Heart left ventricle (tissue), 16 donors: Measurements from ENCODE around the gene SFXN1. TPM values are rescaled to one million over a fixed set of nuclear protein-coding genes. Genes with fewer than 3 reads are reported as not detected.
A peak's percentile ranks its signal among the peaks of the same experiment; 100 is the strongest.

ENCODE experiments used
- ATAC-seq, 4 donors: fragments of 200-7000 bp; cut with Tn5 transposase; one replicate each; pipeline ENCODE4 v1.9.1; 2020 to 2022; ENCODE audit warnings: moderate library complexity in 4 of 4, mild to moderate bottlenecking in 3 of 4, moderate number of reproducible peaks in 1 of 4
- DNase-seq, 5 donors: peaks; one replicate each; pipeline ENCODE4 v3.0.0-alpha.2; 2020
- H3K27ac ChIP-seq, 12 donors: fragments of 200-600 bp; sonication (generic) in 4 of 12; one replicate each; pipeline versions ENCODE4 v1.5.0 to v1.8.0; 2016 to 2022; ENCODE audit warnings: mild to moderate bottlenecking in 2 of 12
- H3K27me3 ChIP-seq, 9 donors: fragments of 200-600 bp; sonication (generic) in 2 of 9; one replicate each; pipeline versions ENCODE4 v1.5.1 to v1.8.0; 2016 to 2022; ENCODE audit warnings: mild to moderate bottlenecking in 3 of 9
- H3K36me3 ChIP-seq, 9 donors: fragments of 200-600 bp; sonication (generic) in 2 of 9; one replicate each; pipeline versions ENCODE4 v1.5.0 to v1.8.0; 2018 to 2022; ENCODE audit warnings: mild to moderate bottlenecking in 2 of 9
- H3K4me1 ChIP-seq, 12 donors: fragments of 200-600 bp; sonication (generic) in 4 of 12; one replicate each; pipeline versions ENCODE4 v1.5.0 to v1.8.0; 2016 to 2022; ENCODE audit warnings: mild to moderate bottlenecking in 3 of 12
- H3K4me3 ChIP-seq, 12 donors: fragments of 200-600 bp; sonication (generic) in 4 of 12; one replicate each; pipeline versions ENCODE4 v1.5.0 to v1.8.0; 2017 to 2022; ENCODE audit warnings: mild to moderate bottlenecking in 9 of 12, moderate library complexity in 4 of 12
- H3K9me3 ChIP-seq, 12 donors: fragments of 200-600 bp; sonication (generic) in 4 of 12; one replicate each; pipeline versions ENCODE4 v1.5.0 to v1.8.0; 2016 to 2022; ENCODE audit warnings: mild to moderate bottlenecking in 1 of 12
- POLR2A ChIP-seq, 2 donors: fragments of 450-650 bp; IDR thresholded peaks; one replicate each; pipeline ENCODE4 v1.6.1; 2017; ENCODE audit warnings: antibody characterized with exemption in 2 of 2, mild to moderate bottlenecking in 2 of 2, moderate library complexity in 2 of 2
- WGBS, 4 donors: extraction: QIAGEN DNeasy Blood & Tissue Kit in 2 of 4; methylation state at CpG; one replicate each; pipeline versions ENCODE4 v1.1.5 to v1.1.7; 2013 to 2018; 5-methylcytosine and 5-hydroxymethylcytosine counted together
- intact Hi-C, 10 donors: fragments of 100-400 bp; cut with DNase I; formaldehyde crosslinking; loops; one replicate each; pipeline versions ENCODE4 v1.11.1 to v1.14.2; 2022
- polyA plus RNA-seq, 2 donors: library from polyadenylated mRNA; stranded (reverse); fragments of 200-250 nt; gene quantifications; one replicate each; pipeline ENCODE4 v1.2.3, GENCODE V29; 2013
- total RNA-seq, 9 donors: library from RNA; depleted of rRNA in 2 of 9; stranded (reverse); fragments of >200 nt in 2 of 9; fragmentation: NEBNext Ultra II Directional in 3 of 9; extraction: Animal tissue kit (Norgen Biotek cat#: 25700) in 3 of 9; gene quantifications; one replicate each; pipeline versions ENCODE4 v1.1.0 to v1.2.4, GENCODE V29; 2016 to 2023
- TF ChIP-seq, protein P1 (sequence below), 12 donors: fragments of 200-600 bp; sonication (generic) in 4 of 12; IDR thresholded peaks; one replicate each; pipeline versions ENCODE4 v1.5.0 to v1.8.0; 2018 to 2022; ENCODE audit warnings: antibody characterized with exemption in 12 of 12, mild to moderate bottlenecking in 5 of 12
- donor health status: ischemic (EF 13 %, LVEDD 7.1; RV severe dilation, severe dysfunction).
- donor health status: healthy with polysubstance abuse.
- donor health status: DM: no; HTN: yes; CAD: no.
- donor health status: DM: no; HTN: no; CAD: no.
- donor health status: ischemic (EF 25% LVEDD 6.9; RV normal size, moderate dysfunction).
- donor health status: ischemic (EF 25% LVEDD 5.7; RV mildly dilated, moderate dysfunction).
- donor health status: healthy.
- donor health status: DM: yes; HTN: yes; CAD: no.
- donor health status: ischemic (EF 35%, LVEDD 5.7; RV mildly dilated, moderate dysfunction).
- donor health status: nonischemic (EF 11% LVEDD 7.7; RV severe dilation, severe dysfunction).
- donor health status: DM: yes; HTN: yes; CAD: no.
- donor health status: PGD.
- donor health status: ischemic (EF 29% LVEDD 5.4; RV normal size, mild dysfunction).
- donor health status: nonischemic (EF 23%, LVEDD 6.1; RV moderate dilation, normal function).

SFXN1 gene
- total and polyA plus RNA-seq, 11 donors = 13.8 to 42.9 (median 32.5) TPM

- intact Hi-C loops = no loop called here
- H3K4me1 ChIP-seq = peaks cover 0 to 6% (median 0%) of the 10 kb centered on the region in 12 donors
- H3K9me3 ChIP-seq = no peaks in the 10 kb centered on the region
- DNase-seq (no peak), ATAC-seq (no peak)
- no peak for TF ChIP-seq POLR2A (IDR thresholded peaks at IDR 0.05)
- TF ChIP-seq, protein P1, sequence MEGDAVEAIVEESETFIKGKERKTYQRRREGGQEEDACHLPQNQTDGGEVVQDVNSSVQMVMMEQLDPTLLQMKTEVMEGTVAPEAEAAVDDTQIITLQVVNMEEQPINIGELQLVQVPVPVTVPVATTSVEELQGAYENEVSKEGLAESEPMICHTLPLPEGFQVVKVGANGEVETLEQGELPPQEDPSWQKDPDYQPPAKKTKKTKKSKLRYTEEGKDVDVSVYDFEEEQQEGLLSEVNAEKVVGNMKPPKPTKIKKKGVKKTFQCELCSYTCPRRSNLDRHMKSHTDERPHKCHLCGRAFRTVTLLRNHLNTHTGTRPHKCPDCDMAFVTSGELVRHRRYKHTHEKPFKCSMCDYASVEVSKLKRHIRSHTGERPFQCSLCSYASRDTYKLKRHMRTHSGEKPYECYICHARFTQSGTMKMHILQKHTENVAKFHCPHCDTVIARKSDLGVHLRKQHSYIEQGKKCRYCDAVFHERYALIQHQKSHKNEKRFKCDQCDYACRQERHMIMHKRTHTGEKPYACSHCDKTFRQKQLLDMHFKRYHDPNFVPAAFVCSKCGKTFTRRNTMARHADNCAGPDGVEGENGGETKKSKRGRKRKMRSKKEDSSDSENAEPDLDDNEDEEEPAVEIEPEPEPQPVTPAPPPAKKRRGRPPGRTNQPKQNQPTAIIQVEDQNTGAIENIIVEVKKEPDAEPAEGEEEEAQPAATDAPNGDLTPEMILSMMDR (IDR thresholded peaks at IDR 0.05) = no peak
- H3K4me3 ChIP-seq = no peak overlapping the region
- no peaks in the 10 kb centered on the region for H3K36me3 ChIP-seq
- no peak overlapping the region for H3K27ac ChIP-seq
- WGBS, 4 donors = 85 to 88% (median 86%) methylated on average over 2 of the region's 2 CpGs
- no peaks in the 10 kb centered on the region for H3K27me3 ChIP-seq
Observed at GRCh38 chr5:175566697-175567096, 88.3 kb downstream of the SFXN1 start.

DNA sequence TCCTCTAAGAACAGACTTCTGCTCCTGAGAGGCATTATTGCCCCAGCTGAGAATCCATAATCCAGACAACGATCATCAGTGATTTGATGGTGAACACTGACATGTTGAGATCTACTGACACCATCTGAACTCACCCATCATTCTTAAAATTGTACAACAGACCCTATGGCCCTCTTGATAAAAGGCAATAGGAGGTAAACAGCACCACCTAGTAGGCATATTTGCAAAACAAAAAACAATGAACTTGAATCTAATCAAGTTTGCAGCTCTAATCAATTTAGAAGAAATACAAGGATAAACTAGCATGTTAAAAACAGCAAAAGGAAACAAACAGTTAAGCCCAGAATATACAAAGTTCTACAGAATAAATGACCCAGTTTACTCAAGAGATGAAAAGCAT is 89.6 kb downstream of the SFXN1 start:
- TF ChIP-seq, protein P1 (IDR thresholded peaks at IDR 0.05) = peak in 2 of 12 donors; percentile 8 to 14
- TF ChIP-seq POLR2A (IDR thresholded peaks at IDR 0.05) = no peak
- ATAC-seq (no peak), DNase-seq (no peak)
- no peaks in the 10 kb centered on the region for H3K27me3 ChIP-seq
- intact Hi-C loops = loop anchor here in 1 of 10 donors (2.0 kb wide), 1 partner anchor 33 kb away; no protein-coding TSS in a partner anchor
- peaks cover 0 to 11% (median 0%) of the 10 kb centered on the region in 12 donors for H3K4me1 ChIP-seq
- no peak overlapping the region for H3K27ac ChIP-seq
- no peaks in the 10 kb centered on the region for H3K36me3 ChIP-seq
- H3K4me3 ChIP-seq = no peak overlapping the region
- WGBS, 4 donors = 65 to 75% (median 72%) methylated on average over 1 of the region's 1 CpG
- H3K9me3 ChIP-seq = no peaks in the 10 kb centered on the region

GRCh38 chr5:175569701-175570100 is 91.3 kb downstream of the SFXN1 start:
- Histone ChIP-seq H3K4me3 (no peak overlapping the region), H3K36me3 (no peaks in the 10 kb centered on the region), H3K9me3 (no peaks in the 10 kb centered on the region), H3K27ac (peak overlapping the region in 2 of 12 donors; percentile 19 to 32), H3K4me1 (peaks cover 0 to 26% (median 4%) of the 10 kb centered on the region in 12 donors), H3K27me3 (no peaks in the 10 kb centered on the region)
- intact Hi-C loops = loop anchor here in 3 of 10 donors (2.0 to 10.0 kb wide), 2 partner anchors 35 to 115 kb away; no protein-coding TSS in a partner anchor
- DNase-seq (no peak), ATAC-seq (no peak)
- 93 to 94% (median 94%) methylated on average over 4 of the region's 4 CpGs for WGBS, 4 donors
- TF ChIP-seq, protein P1 (IDR thresholded peaks at IDR 0.05) = no peak
- no peak for TF ChIP-seq POLR2A (IDR thresholded peaks at IDR 0.05)

DNA sequence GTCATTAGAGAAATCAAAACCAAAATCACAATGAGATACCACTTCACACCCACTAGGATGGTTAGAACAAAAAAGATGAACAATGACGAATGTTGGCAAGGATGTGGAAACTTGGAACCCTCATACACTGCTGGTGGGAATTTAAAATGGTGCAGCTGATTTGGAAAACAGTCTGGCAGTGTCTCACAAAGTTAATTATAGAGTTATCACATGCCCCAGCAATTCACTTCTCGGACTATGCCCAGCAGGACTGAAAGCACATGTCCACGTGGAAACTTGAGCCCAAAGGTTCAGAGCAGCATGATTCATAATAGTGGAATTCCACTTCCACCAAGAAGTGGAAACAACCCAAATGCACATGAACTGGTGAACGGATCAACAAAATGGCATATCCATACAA is 94.5 kb downstream of the SFXN1 start:
- TF ChIP-seq, protein P1 (IDR thresholded peaks at IDR 0.05) = no peak
- no peak for TF ChIP-seq POLR2A (IDR thresholded peaks at IDR 0.05)
- H3K27me3 ChIP-seq = peaks cover 0 to 6% (median 0%) of the 10 kb centered on the region in 9 donors
- no peak overlapping the region for H3K4me3 ChIP-seq
- no peaks in the 10 kb centered on the region for H3K9me3 ChIP-seq
- H3K4me1 ChIP-seq = peaks cover 0 to 26% (median 5%) of the 10 kb centered on the region in 12 donors
- WGBS, 4 donors = 32 to 49% (median 38%) methylated on average over 4 of the region's 4 CpGs
- peak overlapping the region; percentile 32 to 92 (median 81) for H3K27ac ChIP-seq
- intact Hi-C loops = loop anchor here in 4 of 10 donors (2.0 to 10.0 kb wide), 3 partner anchors 26 to 116 kb away; no protein-coding TSS in a partner anchor
- H3K36me3 ChIP-seq = no peaks in the 10 kb centered on the region
- peak in 4 of 5 donors; percentile 60 to 71 (median 64) for DNase-seq
- ATAC-seq = peak; percentile 88 to 96 (median 92)
